ENCODE results near the gene ATP2A3.
"Not testable (repeated sequence)": the region's sequence is repeated elsewhere in the genome, so short reads cannot be mapped to it uniquely, and the experiment has no call there.

ATP2A3 gene

GRCh38 chr17:3956327-3956957, 7.8 kb downstream of the ATP2A3 start:
- no peak for DNase-seq (ENCODE audit: low read depth in 2 of 2, low spot score in 1 of 2)

GRCh38 chr17:3955673-3955988, 8.6 kb downstream of the ATP2A3 start:
- no peak for DNase-seq (ENCODE audit: low read depth in 2 of 2, low spot score in 1 of 2)

- no peak for DNase-seq (ENCODE audit: low read depth in 2 of 2, low spot score in 1 of 2)
Observed at GRCh38 chr17:3954976-3955672, 9.1 kb downstream of the ATP2A3 start.

GRCh38 chr17:3954086-3954485, 10.2 kb downstream of the ATP2A3 start:
- DNase-seq (ENCODE audit: low read depth in 2 of 2, low spot score in 1 of 2): no peak

- DNase-seq (ENCODE audit: low read depth in 2 of 2, low spot score in 1 of 2): no peak
Observed at GRCh38 chr17:3953542-3953941, 10.7 kb downstream of the ATP2A3 start.

- DNase-seq (ENCODE audit: low read depth in 2 of 2, low spot score in 1 of 2): no peak
Observed at GRCh38 chr17:3952186-3952585, 12.1 kb downstream of the ATP2A3 start.

GRCh38 chr17:3951420-3951819, 12.8 kb downstream of the ATP2A3 start:
- no peak for DNase-seq (ENCODE audit: low read depth in 2 of 2, low spot score in 1 of 2)

- DNase-seq (ENCODE audit: low read depth in 2 of 2, low spot score in 1 of 2): no peak
Observed at GRCh38 chr17:3951003-3951402, 13.2 kb downstream of the ATP2A3 start.

GRCh38 chr17:3950584-3950983, 13.7 kb downstream of the ATP2A3 start:
- DNase-seq (ENCODE audit: low read depth in 2 of 2, low spot score in 1 of 2): no peak

GRCh38 chr17:3949418-3949817, 14.8 kb downstream of the ATP2A3 start:
- no peak for DNase-seq (ENCODE audit: low read depth in 2 of 2, low spot score in 1 of 2)

- not testable (repeated sequence) for DNase-seq (ENCODE audit: low read depth in 2 of 2, low spot score in 1 of 2)
Observed at GRCh38 chr17:3948551-3948950, 15.7 kb downstream of the ATP2A3 start.

GRCh38 chr17:3947318-3947810, 16.9 kb downstream of the ATP2A3 start:
- DNase-seq (ENCODE audit: low read depth in 2 of 2, low spot score in 1 of 2): no peak

- no peak for DNase-seq (ENCODE audit: low read depth in 2 of 2, low spot score in 1 of 2)
Observed at GRCh38 chr17:3946711-3947235, 17.5 kb downstream of the ATP2A3 start.

- no peak for DNase-seq (ENCODE audit: low read depth in 2 of 2, low spot score in 1 of 2)
Observed at GRCh38 chr17:3944485-3945388, 19.5 kb downstream of the ATP2A3 start.

GRCh38 chr17:3943240-3943891, 20.9 kb downstream of the ATP2A3 start:
- no peak for DNase-seq (ENCODE audit: low read depth in 2 of 2, low spot score in 1 of 2)

- DNase-seq (ENCODE audit: low read depth in 2 of 2, low spot score in 1 of 2): no peak
Observed at GRCh38 chr17:3940965-3941698, 23.1 kb downstream of the ATP2A3 start.

- no peak for DNase-seq (ENCODE audit: low read depth in 2 of 2, low spot score in 1 of 2)
Observed at GRCh38 chr17:3937359-3937758, 26.9 kb downstream of the ATP2A3 start.

GRCh38 chr17:3935825-3936355, 28.3 kb downstream of the ATP2A3 start:
- DNase-seq (ENCODE audit: low read depth in 2 of 2, low spot score in 1 of 2): no peak

- DNase-seq (ENCODE audit: low read depth in 2 of 2, low spot score in 1 of 2): no peak
Observed at GRCh38 chr17:3935140-3935542, 29.1 kb downstream of the ATP2A3 start.

- DNase-seq (ENCODE audit: low read depth in 2 of 2, low spot score in 1 of 2): no peak
Observed at GRCh38 chr17:3929764-3930163, 34.5 kb downstream of the ATP2A3 start.

Data from stimulated activated CD8-positive, alpha-beta memory T cell treated with anti-CD3 and anti-CD28 coated beads, Interleukin-4, amount 100 ng/mL, for 1 hour (primary cell).